Stomach (tissue), 9 donors: ENCODE results near the gene PECR. TPM values are rescaled to one million over a fixed set of nuclear protein-coding genes. Genes with fewer than 3 reads are reported as not detected.

Source experiments
- DNase-seq, 2 donors: peaks; one replicate each; pipeline versions ENCODE4 v3.0.0 to v3.0.0-alpha.2; 2013 to 2019
- H3K27ac ChIP-seq, 5 donors: fragments of 200-600 bp in 4 of 5; sonication (generic) in 4 of 5; one replicate each; pipeline ENCODE4 v1.5.1; 2013 to 2019; ENCODE audit warnings: mild to moderate bottlenecking in 1 of 5, moderate library complexity in 1 of 5
- H3K27me3 ChIP-seq, 3 donors: fragments of 200-600 bp; sonication (generic); one replicate each; pipeline ENCODE4 v1.5.1; 2017 to 2019; ENCODE audit warnings: mixed run types in 1 of 3
- H3K36me3 ChIP-seq, 4 donors: fragments of 200-600 bp; sonication (generic); 1 replicate in 3 of 4; 2 replicates in 1 of 4; pipeline ENCODE4 v1.5.1; 2016 to 2019
- H3K4me1 ChIP-seq, 4 donors: fragments of 200-600 bp; sonication (generic); one replicate each; pipeline ENCODE4 v1.5.1; 2016 to 2019
- H3K4me3 ChIP-seq, 4 donors: fragments of 200-600 bp; sonication (generic) in 3 of 4; one replicate each; pipeline ENCODE4 v1.5.1; 2016 to 2019; ENCODE audit warnings: mild to moderate bottlenecking in 1 of 4
- H3K9me3 ChIP-seq, 4 donors: fragments of 200-600 bp; sonication (generic); one replicate each; pipeline ENCODE4 v1.5.1; 2016 to 2019
- CTCF ChIP-seq, 7 experiments: fragments of 450-650 bp in 4 of 7; fragments of 200-600 bp in 3 of 7; sonication (generic) in 3 of 7; IDR thresholded peaks; one replicate each; pipeline ENCODE4 v1.5.1; 2016 to 2019; ENCODE audit warnings: antibody characterized with exemption in 7 of 7, control low read depth in 2 of 7, mild to moderate bottlenecking in 1 of 7
- EP300 ChIP-seq: sonication (generic); formaldehyde crosslinking; IDR thresholded peaks from one replicate; pipeline ENCODE4 v1.6.1; 2017; ENCODE audit warnings: antibody characterized with exemption
- POLR2A ChIP-seq, 4 donors: fragments of 450-650 bp; IDR thresholded peaks; one replicate each; pipeline ENCODE4 v1.6.1; 2016; ENCODE audit warnings: antibody characterized with exemption in 4 of 4, control low read depth in 2 of 4, mild to moderate bottlenecking in 1 of 4, moderate library complexity in 1 of 4
- POLR2AphosphoS5 ChIP-seq, 3 donors: sonication (generic); formaldehyde crosslinking; IDR thresholded peaks; one replicate each; pipeline ENCODE4 v1.6.1; 2016; ENCODE audit warnings: antibody characterized with exemption in 3 of 3
- WGBS, 5 donors: extraction: QIAGEN DNeasy Blood & Tissue Kit in 3 of 5; methylation state at CpG; one replicate each; pipeline versions ENCODE4 v1.1.5 to v1.1.7; 2013 to 2018; 5-methylcytosine and 5-hydroxymethylcytosine counted together
- intact Hi-C: fragments of 100-400 bp; cut with DNase I; formaldehyde crosslinking; loops from one replicate; pipeline ENCODE4 v1.15.1; 2023; ENCODE audit warnings: low total_unique reads
- polyA plus RNA-seq, 3 donors: library from polyadenylated mRNA; stranded (reverse); fragments of 200-250 nt; gene quantifications; one replicate each; pipeline ENCODE4 v1.2.3, GENCODE V29; 2013
- total RNA-seq, 5 donors: library from RNA; depleted of rRNA; stranded (reverse); fragments of >200 nt; gene quantifications; one replicate each; pipeline versions ENCODE4 v1.1.0 to v1.2.3, GENCODE V29; 2014 to 2016
- donor health status: healthy with polysubstance abuse.
- donor health status: Bipolar disorder and iron deficiency.
- donor health status: healthy.

PECR gene
- total and polyA plus RNA-seq, 8 donors: 4.1 to 71.8 (median 6.2) TPM; not detected in 1

- intact Hi-C loops: no loop called here
- no peak for TF ChIP-seq EP300
- no peak for TF ChIP-seq POLR2AphosphoS5 (IDR thresholded peaks at IDR 0.05)
- no peak for TF ChIP-seq CTCF (IDR thresholded peaks at IDR 0.05)
- TF ChIP-seq POLR2A (IDR thresholded peaks at IDR 0.05): no peak
- 72 to 88% (median 80%) methylated on average over 3 of the region's 3 CpGs for WGBS, 5 donors
These were observed 13.1 kb upstream of the PECR start for GRCh38 chr2:216094701-216095100.

GRCh38 chr2:216092646-216093045 is 11.0 kb upstream of the PECR start:
- Histone ChIP-seq H3K4me3 (no peak overlapping the region), H3K36me3 (no peaks in the 10 kb centered on the region), H3K9me3 (no peaks in the 10 kb centered on the region), H3K27me3 (no peaks in the 10 kb centered on the region), H3K4me1 (no peaks in the 10 kb centered on the region), H3K27ac (no peak overlapping the region)
- intact Hi-C loops: no loop called here
- 71 to 80% (median 74%) methylated on average over 2 of the region's 2 CpGs for WGBS, 5 donors
- DNase-seq: no peak
- TF ChIP-seq POLR2AphosphoS5 (IDR thresholded peaks at IDR 0.05): no peak
- TF ChIP-seq CTCF (IDR thresholded peaks at IDR 0.05): no peak
- no peak for TF ChIP-seq POLR2A (IDR thresholded peaks at IDR 0.05)
- TF ChIP-seq EP300: no peak

More at GRCh38 chr2:216094701-216095100, 13.1 kb upstream of the PECR start:
- no peaks in the 10 kb centered on the region for H3K4me1 ChIP-seq
- H3K4me3 ChIP-seq: no peak overlapping the region
- no peak for DNase-seq
- H3K9me3 ChIP-seq: no peaks in the 10 kb centered on the region
- H3K27ac ChIP-seq: no peak overlapping the region
- H3K36me3 ChIP-seq: peaks cover 0 to 2% (median 0%) of the 10 kb centered on the region in 4 donors
- no peaks in the 10 kb centered on the region for H3K27me3 ChIP-seq

- intact Hi-C loops: no loop called here
- WGBS, 5 donors: 80 to 91% (median 88%) methylated on average over 1 of the region's 1 CpG
- Histone ChIP-seq H3K9me3 (no peaks in the 10 kb centered on the region), H3K36me3 (no peaks in the 10 kb centered on the region), H3K27ac (no peak overlapping the region), H3K27me3 (no peaks in the 10 kb centered on the region), H3K4me1 (no peaks in the 10 kb centered on the region), H3K4me3 (no peak overlapping the region)
- TF ChIP-seq EP300 (no peak), POLR2A (IDR thresholded peaks at IDR 0.05) (no peak)
- DNase-seq: no peak
These were observed 8.8 kb upstream of the PECR start for GRCh38 chr2:216090369-216090786.

GRCh38 chr2:216086207-216086893 is 4.7 kb upstream of the PECR start:
- Histone ChIP-seq H3K27ac (no peak overlapping the region), H3K4me3 (no peak overlapping the region), H3K36me3 (no peaks in the 10 kb centered on the region), H3K4me1 (peaks cover 0 to 16% (median 10%) of the 10 kb centered on the region in 4 donors), H3K9me3 (no peaks in the 10 kb centered on the region), H3K27me3 (no peaks in the 10 kb centered on the region)
- no peak for DNase-seq
- intact Hi-C loops: no loop called here
- 80 to 96% (median 88%) methylated on average over 2 of the region's 2 CpGs for WGBS, 5 donors
- TF ChIP-seq CTCF (IDR thresholded peaks at IDR 0.05) (no peak), EP300 (no peak), POLR2A (IDR thresholded peaks at IDR 0.05) (no peak), POLR2AphosphoS5 (IDR thresholded peaks at IDR 0.05) (no peak)

- H3K4me1 ChIP-seq: peaks cover 5 to 34% (median 18%) of the 10 kb centered on the region in 4 donors
- DNase-seq: no peak
- intact Hi-C loops: no loop called here
- no peaks in the 10 kb centered on the region for H3K27me3 ChIP-seq
- H3K9me3 ChIP-seq: no peaks in the 10 kb centered on the region
- TF ChIP-seq EP300: no peak
- TF ChIP-seq POLR2AphosphoS5 (IDR thresholded peaks at IDR 0.05): no peak
- TF ChIP-seq CTCF (IDR thresholded peaks at IDR 0.05): no peak
- no peak for TF ChIP-seq POLR2A (IDR thresholded peaks at IDR 0.05)
- H3K27ac ChIP-seq: no peak overlapping the region
- 59 to 66% (median 62%) methylated on average over 3 of the region's 3 CpGs for WGBS, 5 donors
- no peak overlapping the region for H3K4me3 ChIP-seq
- no peaks in the 10 kb centered on the region for H3K36me3 ChIP-seq
These were observed 2.9 kb upstream of the PECR start for GRCh38 chr2:216084547-216084946.
